GM12801 (cell line): ENCODE data around the gene FBXW7.

Experiments
- TF ChIP-seq, protein P1 (sequence below): IDR thresholded peaks from one replicate; pipeline ENCODE4 v1.5.1; 2011; ENCODE audit warnings: control low read depth; ENCODE audit not compliant: insufficient read length; ENCODE audit errors: extremely low read depth

The FBXW7 gene

DNA sequence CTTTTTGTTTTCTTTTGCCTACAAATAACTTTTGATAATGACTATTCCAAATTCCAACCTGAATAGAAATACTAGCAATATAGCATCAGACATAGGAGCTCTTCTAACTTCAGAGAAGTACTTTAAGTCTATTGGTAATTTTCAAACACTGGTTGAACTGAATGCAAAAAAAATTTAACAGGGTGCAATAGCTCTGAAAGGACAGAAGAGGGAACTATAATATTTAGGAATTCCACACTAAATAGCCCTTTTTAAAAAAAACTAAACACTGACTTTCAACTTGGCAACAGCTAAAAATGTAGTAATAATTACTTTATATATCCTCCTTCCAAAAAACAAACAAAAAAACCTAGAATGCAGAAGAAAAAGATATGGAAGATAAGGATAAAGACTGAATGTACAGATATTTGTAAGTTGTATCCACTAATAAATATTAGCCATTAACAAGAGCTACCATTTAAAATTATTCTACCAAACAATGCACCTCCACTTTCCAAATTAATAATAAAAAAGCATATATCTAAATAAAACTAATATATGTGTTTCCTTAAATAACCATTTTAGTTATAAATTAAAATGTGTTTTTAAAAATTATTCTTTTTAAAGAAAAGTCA lies 81.4 kb downstream of the FBXW7 start:
- TF ChIP-seq, protein P1, sequence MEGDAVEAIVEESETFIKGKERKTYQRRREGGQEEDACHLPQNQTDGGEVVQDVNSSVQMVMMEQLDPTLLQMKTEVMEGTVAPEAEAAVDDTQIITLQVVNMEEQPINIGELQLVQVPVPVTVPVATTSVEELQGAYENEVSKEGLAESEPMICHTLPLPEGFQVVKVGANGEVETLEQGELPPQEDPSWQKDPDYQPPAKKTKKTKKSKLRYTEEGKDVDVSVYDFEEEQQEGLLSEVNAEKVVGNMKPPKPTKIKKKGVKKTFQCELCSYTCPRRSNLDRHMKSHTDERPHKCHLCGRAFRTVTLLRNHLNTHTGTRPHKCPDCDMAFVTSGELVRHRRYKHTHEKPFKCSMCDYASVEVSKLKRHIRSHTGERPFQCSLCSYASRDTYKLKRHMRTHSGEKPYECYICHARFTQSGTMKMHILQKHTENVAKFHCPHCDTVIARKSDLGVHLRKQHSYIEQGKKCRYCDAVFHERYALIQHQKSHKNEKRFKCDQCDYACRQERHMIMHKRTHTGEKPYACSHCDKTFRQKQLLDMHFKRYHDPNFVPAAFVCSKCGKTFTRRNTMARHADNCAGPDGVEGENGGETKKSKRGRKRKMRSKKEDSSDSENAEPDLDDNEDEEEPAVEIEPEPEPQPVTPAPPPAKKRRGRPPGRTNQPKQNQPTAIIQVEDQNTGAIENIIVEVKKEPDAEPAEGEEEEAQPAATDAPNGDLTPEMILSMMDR = no peak

DNA sequence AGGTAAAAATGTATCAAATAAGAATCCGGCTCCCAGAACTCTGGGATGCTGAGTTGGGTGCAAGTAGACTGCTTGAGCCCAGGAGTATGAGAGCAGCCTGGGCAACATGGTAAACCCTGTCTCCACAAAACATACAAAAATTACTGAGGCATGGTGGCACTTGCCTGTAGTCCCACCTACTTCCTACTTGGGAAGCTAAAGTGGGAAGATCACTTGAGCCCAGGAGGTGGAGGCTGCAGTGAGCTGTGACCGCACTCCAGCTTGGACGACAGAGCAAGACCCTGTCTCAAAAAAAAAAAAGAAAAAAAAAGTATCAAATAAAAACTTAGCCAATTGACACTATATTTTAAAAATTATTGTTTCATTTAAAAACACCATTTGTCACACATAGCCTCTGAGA lies 84.4 kb downstream of the FBXW7 start:
- TF ChIP-seq, protein P1 = no peak

DNA sequence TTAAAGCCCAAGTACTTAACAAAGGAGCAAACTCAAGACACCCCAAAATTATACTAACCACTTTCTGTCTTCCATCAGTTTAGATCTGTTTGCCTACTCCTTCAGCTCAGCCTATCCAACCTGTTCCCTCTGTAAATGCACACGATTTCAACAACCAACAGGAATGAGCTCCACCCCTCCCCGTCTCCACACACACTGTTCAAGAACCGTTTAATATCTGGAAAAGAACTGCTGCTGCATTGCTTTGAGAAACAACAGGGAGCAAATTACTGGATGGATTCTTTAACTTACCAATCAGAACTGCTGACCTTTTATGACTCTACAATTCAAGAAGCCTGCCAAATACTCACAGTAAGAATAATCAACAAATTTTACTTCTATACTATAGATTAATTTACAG lies 87.0 kb downstream of the FBXW7 start:
- TF ChIP-seq, protein P1 = no peak

DNA sequence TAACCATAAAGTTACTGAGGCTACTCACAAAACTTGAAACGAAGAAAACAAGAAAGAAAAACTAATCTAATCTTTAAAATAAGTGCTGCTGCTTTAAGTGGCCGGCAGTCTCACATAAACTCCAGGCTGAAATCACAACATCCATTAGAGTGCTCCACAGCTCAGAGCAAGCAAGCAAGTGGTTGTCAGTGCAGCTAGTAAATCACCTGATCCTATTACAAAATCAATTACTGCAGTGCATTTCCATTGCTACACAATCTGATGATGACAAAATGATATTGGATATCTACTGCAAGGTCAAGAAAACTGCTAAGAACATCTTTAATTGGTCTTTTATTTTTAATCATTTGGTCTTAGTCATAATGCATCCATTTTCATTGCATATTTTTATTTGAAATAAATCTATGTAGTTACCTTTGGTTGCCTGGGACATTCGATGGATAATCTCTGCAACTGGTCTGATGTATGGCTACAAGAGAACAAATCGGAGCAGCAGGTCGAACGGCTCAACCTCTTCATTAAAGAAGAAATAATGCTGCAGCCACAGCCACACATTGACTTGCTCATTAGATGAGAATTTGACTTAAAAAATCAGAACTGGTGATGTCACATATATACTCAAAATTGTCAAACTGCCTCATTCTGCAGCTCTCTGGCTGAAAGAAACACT lies 87.7 kb downstream of the FBXW7 start:
- TF ChIP-seq, protein P1 = no peak

DNA sequence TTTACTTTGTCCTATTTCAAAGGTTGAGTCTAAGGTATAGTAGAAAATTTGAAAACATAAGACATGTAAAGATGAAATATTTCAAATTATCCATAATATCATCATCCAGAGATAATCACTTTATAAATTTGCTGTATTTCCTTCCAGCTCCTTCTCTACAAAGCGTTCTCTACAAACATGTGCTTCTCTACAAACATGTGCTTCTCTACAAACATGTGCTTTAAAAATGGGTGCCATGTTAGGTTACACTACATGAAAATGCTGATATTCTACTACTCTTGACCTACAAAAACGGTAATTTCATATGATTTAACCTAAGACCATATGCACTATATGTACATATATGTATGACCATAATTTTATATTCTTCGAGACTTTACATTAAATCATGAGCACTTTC lies 92.0 kb downstream of the FBXW7 start:
- TF ChIP-seq, protein P1 = no peak

DNA sequence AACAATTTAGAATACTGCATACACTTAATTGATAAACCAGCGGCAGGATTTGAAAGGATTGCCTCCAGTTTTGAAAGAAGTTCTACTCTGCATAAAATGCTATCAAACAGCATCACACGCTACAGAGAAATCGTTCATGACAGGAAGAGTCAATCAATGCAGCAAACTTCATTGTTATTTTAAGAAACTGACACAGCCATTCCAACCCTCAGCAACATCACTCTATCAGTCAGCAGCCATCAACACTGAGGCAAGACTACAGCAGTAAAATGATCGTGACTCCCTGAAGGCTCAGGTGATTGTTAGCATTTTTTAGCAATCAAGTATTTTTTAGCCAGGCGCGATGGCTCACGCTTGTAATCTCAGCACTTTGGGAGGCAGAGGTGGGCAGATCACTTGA lies 98.3 kb downstream of the FBXW7 start:
- TF ChIP-seq, protein P1 = no peak

DNA sequence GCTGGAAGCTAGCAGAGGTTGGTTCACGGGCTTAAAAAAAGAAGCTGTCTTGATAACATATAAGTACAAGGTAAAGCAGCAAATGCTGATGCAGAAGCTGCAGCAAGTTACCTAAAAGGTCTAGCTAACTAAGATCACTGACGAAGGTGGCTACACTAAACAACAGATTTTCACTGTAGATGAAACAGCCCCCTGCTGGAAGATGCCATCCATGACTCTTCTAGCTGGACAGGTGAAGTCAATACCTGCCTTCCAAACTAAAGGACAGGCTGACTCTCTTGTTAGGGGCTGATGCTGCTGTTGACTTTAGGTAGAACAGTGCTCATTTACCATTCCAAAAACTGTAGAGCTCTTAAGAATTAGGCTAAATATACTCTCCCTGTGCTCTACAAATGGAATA lies 99.5 kb downstream of the FBXW7 start:
- TF ChIP-seq, protein P1 = no peak
